A549 (cell line): ENCODE data around the gene CTDSPL.

ENCODE experiments used
- CEBPB ChIP-seq, 2 experiments: fragments of >200 bp in 1 of 2; sonication (Bioruptor Twin) in 1 of 2; formaldehyde crosslinking in 1 of 2; IDR thresholded peaks; 2 replicates each; pipeline ENCODE4 v1.6.1; 2012 to 2016
- EP300 ChIP-seq, 2 experiments: fragments of >200 bp; sonication (Bioruptor Twin); formaldehyde crosslinking; IDR thresholded peaks; 2 replicates in 1 of 2; 3 replicates in 1 of 2; pipeline ENCODE4 v1.6.1; 2016 to 2017
- RCOR1 ChIP-seq: fragments of 150-350 bp; IDR thresholded peaks from 2 replicates; pipeline ENCODE4 v1.6.1; 2014; ENCODE audit warnings: antibody characterized with exemption, low read length, low read depth
- SREBF2 ChIP-seq: fragments of 450-650 bp; IDR thresholded peaks from 2 replicates; pipeline ENCODE4 v1.6.1; 2014; ENCODE audit warnings: mild to moderate bottlenecking, moderate library complexity
- TF ChIP-seq, protein P1 (sequence below): fragments of >200 bp; sonication (Bioruptor Twin); formaldehyde crosslinking; IDR thresholded peaks from 3 replicates; pipeline ENCODE4 v1.5.1; 2016
- TF ChIP-seq, protein P2 (sequence below): fragments of 250-450 bp; sonication (Bioruptor Pico); IDR thresholded peaks from 2 replicates; pipeline ENCODE4 v1.5.0; 2020; ENCODE audit warnings: low read depth, mild to moderate bottlenecking, moderate library complexity

DNA sequence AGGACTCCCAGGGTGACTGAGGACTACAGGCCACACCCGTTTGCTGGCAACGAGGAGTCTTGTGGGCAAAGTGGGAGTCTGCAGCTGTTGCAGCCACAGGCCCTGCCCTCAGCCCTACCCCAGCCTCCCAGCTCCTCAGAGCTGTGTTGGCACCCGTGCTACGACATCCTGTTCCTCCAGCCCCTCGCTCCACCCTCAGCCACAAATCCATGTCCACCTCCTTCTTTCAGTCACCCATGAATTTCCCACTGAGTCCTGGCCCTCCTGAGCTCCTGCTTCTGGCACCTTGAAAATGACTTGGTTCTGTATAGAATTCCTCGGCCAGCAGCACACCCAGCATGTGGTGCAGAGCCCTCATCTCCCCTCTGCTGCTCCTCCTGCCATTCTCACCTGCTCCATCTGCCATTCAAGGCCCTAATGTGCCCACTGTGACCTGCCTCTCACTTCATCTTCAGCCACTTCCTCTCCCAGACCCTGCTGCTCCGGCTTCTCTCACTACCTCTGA lies 108.0 kb downstream of the CTDSPL start:
- TF ChIP-seq, protein P1, sequence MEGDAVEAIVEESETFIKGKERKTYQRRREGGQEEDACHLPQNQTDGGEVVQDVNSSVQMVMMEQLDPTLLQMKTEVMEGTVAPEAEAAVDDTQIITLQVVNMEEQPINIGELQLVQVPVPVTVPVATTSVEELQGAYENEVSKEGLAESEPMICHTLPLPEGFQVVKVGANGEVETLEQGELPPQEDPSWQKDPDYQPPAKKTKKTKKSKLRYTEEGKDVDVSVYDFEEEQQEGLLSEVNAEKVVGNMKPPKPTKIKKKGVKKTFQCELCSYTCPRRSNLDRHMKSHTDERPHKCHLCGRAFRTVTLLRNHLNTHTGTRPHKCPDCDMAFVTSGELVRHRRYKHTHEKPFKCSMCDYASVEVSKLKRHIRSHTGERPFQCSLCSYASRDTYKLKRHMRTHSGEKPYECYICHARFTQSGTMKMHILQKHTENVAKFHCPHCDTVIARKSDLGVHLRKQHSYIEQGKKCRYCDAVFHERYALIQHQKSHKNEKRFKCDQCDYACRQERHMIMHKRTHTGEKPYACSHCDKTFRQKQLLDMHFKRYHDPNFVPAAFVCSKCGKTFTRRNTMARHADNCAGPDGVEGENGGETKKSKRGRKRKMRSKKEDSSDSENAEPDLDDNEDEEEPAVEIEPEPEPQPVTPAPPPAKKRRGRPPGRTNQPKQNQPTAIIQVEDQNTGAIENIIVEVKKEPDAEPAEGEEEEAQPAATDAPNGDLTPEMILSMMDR, result no peak
- no peak for TF ChIP-seq CEBPB (IDR thresholded peaks at IDR 0.05)
- no peak for TF ChIP-seq EP300 (IDR thresholded peaks at IDR 0.05)
- TF ChIP-seq, protein P2, sequence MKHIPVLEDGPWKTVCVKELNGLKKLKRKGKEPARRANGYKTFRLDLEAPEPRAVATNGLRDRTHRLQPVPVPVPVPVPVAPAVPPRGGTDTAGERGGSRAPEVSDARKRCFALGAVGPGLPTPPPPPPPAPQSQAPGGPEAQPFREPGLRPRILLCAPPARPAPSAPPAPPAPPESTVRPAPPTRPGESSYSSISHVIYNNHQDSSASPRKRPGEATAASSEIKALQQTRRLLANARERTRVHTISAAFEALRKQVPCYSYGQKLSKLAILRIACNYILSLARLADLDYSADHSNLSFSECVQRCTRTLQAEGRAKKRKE, result no peak
- no peak for TF ChIP-seq RCOR1
- TF ChIP-seq SREBF2, result no peak
